ENCODE data around the gene MAD1L1.

MAD1L1 gene

GRCh38 chr7:2152646-2153045 lies 80.1 kb downstream of the MAD1L1 start:
- no peak overlapping the region for H3K4me3 ChIP-seq (ENCODE audit: low read length)
- TF ChIP-seq CTCF (conservative IDR thresholded peaks at IDR 0.05; ENCODE audit: low read length), result no peak
- no peak for DNase-seq (ENCODE audit: low read depth)

GRCh38 chr7:2151801-2152612 lies 80.7 kb downstream of the MAD1L1 start:
- no peak overlapping the region for H3K4me3 ChIP-seq (ENCODE audit: low read length)
- no peak for DNase-seq (ENCODE audit: low read depth)
- TF ChIP-seq CTCF (conservative IDR thresholded peaks at IDR 0.05; ENCODE audit: low read length), result no peak

GRCh38 chr7:2151237-2151636 lies 81.5 kb downstream of the MAD1L1 start:
- no peak for DNase-seq (ENCODE audit: low read depth)
- no peak for TF ChIP-seq CTCF (conservative IDR thresholded peaks at IDR 0.05; ENCODE audit: low read length)
- H3K4me3 ChIP-seq (ENCODE audit: low read length), result no peak overlapping the region

GRCh38 chr7:2150445-2150815 lies 82.3 kb downstream of the MAD1L1 start:
- no peak for TF ChIP-seq CTCF (conservative IDR thresholded peaks at IDR 0.05; ENCODE audit: low read length)
- H3K4me3 ChIP-seq (ENCODE audit: low read length), result no peak overlapping the region
- no peak for DNase-seq (ENCODE audit: low read depth)

GRCh38 chr7:2149672-2150444 lies 82.9 kb downstream of the MAD1L1 start:
- no peak overlapping the region for H3K4me3 ChIP-seq (ENCODE audit: low read length)
- no peak for DNase-seq (ENCODE audit: low read depth)
- TF ChIP-seq CTCF (conservative IDR thresholded peaks at IDR 0.05; ENCODE audit: low read length), result no peak

GRCh38 chr7:2148814-2149213 lies 83.9 kb downstream of the MAD1L1 start:
- no peak overlapping the region for H3K4me3 ChIP-seq (ENCODE audit: low read length)
- TF ChIP-seq CTCF (conservative IDR thresholded peaks at IDR 0.05; ENCODE audit: low read length), result no peak
- no peak for DNase-seq (ENCODE audit: low read depth)

GRCh38 chr7:2148189-2148588 lies 84.6 kb downstream of the MAD1L1 start:
- no peak for TF ChIP-seq CTCF (conservative IDR thresholded peaks at IDR 0.05; ENCODE audit: low read length)
- no peak for DNase-seq (ENCODE audit: low read depth)
- no peak overlapping the region for H3K4me3 ChIP-seq (ENCODE audit: low read length)
